ENCODE measurements around the gene PYGM.

DNA sequence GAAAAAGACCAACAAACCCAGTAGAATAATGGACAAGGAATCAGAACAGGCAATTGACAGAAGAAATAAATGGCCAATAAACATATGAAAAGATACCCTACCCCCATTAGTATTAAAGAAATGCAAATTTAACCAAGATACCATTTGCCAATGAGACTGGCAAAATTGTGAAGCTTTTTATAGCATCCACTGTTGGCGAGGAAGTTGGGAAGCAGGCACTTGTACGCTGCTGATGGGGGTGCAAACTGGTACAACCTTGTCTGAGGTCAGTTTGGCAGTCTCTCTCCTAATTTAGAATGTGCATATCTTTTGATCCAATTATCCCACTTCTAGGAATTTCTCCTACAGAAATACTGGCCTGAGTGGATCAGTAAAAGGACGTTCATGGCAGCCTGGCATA, 28.2 kb downstream of the PYGM start:
- no peak for TF ChIP-seq MYBL2 (CRISPR knock-in tag; IDR thresholded peaks at IDR 0.05)
- TF ChIP-seq, protein P1, sequence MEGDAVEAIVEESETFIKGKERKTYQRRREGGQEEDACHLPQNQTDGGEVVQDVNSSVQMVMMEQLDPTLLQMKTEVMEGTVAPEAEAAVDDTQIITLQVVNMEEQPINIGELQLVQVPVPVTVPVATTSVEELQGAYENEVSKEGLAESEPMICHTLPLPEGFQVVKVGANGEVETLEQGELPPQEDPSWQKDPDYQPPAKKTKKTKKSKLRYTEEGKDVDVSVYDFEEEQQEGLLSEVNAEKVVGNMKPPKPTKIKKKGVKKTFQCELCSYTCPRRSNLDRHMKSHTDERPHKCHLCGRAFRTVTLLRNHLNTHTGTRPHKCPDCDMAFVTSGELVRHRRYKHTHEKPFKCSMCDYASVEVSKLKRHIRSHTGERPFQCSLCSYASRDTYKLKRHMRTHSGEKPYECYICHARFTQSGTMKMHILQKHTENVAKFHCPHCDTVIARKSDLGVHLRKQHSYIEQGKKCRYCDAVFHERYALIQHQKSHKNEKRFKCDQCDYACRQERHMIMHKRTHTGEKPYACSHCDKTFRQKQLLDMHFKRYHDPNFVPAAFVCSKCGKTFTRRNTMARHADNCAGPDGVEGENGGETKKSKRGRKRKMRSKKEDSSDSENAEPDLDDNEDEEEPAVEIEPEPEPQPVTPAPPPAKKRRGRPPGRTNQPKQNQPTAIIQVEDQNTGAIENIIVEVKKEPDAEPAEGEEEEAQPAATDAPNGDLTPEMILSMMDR (IDR thresholded peaks at IDR 0.05) = no peak
- no peak for TF ChIP-seq ESRRA (CRISPR knock-in tag; IDR thresholded peaks at IDR 0.05; ENCODE audit: borderline replicate concordance)
- TF ChIP-seq SMAD3 (CRISPR knock-in tag; IDR thresholded peaks at IDR 0.05; ENCODE audit: borderline replicate concordance) = no peak
- TF ChIP-seq, protein P2, sequence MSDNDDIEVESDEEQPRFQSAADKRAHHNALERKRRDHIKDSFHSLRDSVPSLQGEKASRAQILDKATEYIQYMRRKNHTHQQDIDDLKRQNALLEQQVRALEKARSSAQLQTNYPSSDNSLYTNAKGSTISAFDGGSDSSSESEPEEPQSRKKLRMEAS (CRISPR knock-in tag; IDR thresholded peaks at IDR 0.05) = no peak
- TF ChIP-seq JUN (CRISPR knock-in tag; IDR thresholded peaks at IDR 0.05) = no peak
- TF ChIP-seq, protein P3, sequence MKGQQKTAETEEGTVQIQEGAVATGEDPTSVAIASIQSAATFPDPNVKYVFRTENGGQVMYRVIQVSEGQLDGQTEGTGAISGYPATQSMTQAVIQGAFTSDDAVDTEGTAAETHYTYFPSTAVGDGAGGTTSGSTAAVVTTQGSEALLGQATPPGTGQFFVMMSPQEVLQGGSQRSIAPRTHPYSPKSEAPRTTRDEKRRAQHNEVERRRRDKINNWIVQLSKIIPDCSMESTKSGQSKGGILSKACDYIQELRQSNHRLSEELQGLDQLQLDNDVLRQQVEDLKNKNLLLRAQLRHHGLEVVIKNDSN (CRISPR knock-in tag; IDR thresholded peaks at IDR 0.05) = no peak
- no peak for TF ChIP-seq TEAD4 (CRISPR knock-in tag; IDR thresholded peaks at IDR 0.05)
